HG03025 (cell line): ENCODE results near the gene OSGEP.

Experiments used
- ATAC-seq: cut with Tn5 transposase; IDR thresholded peaks from one replicate; pipeline ENCODE4 v1.9.1; 2021; ENCODE audit warnings: mild to moderate bottlenecking, moderate library complexity; ENCODE audit not compliant: unreplicated experiment, low FRiP score

Gene OSGEP

DNA sequence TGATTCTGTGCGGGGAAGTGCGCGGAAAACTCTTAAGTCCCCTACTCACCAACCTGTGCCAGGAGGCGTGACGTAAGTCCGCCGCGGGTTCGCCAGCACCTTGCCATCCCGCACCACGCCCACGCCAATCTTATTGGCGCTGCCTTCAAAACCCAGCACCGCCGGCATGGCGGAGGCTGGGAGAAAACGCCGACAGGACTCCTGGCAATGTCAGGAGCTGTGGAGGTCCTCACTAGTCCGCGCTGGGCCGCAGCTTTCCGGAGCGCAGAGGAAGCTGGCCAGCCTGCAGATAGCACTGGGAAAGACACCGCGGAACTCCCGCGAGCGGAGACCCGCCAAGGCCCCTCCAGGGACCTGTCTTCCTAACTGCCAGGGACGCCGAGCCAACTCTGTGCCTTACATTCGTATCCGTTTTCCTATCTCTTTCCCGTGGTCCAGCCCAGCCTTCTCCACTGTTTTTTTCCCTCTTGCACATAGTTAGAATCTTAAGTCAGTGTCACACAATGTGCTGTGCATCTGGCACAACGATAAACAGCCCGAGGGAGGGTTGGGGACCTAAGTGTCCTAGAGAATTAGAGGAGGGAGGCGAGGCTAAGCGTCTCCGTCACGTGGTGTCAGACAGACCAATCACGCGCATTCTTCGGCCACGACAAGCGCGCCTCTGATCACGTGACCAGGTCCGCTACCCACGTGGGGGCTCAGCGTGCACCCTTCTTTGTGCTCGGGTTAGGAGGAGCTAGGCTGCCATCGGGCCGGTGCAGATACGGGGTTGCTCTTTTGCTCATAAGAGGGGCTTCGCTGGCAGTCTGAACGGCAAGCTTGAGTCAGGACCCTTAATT, at the start of gene OSGEP, which contains the start of gene APEX1:
Gene OSGEP (minus strand): TSS at position 297 of the 839 bp plus-strand sequence. CDS start 129 bp downstream, at position 168.
Gene APEX1 (plus strand): TSS at position 711 of the 839 bp plus-strand sequence. CDS start 420 bp downstream, outside the sequence.
- ATAC-seq: peak; percentile 89

- no peak for ATAC-seq
Observed at GRCh38 chr14:20503898-20504297, 49.3 kb upstream of the OSGEP start.

DNA sequence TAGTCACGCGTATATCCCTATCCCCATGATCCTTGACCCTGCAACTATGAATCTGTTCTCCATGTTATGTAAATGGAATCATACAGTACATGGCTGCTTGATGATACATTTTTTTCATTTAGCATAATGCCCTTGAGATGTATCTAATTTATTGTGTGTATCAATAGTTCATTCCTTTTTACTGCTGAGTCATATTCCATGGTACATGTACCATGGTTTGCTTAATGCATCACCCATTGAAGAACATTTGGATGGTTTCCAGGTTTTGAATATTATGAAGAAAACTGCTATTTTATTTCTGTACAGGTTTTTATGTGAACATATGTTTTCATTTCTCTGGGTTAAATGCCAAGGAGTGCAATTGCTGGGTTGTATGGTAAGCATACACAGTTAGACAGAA, 46.7 kb upstream of the OSGEP start:
- no peak for ATAC-seq

DNA sequence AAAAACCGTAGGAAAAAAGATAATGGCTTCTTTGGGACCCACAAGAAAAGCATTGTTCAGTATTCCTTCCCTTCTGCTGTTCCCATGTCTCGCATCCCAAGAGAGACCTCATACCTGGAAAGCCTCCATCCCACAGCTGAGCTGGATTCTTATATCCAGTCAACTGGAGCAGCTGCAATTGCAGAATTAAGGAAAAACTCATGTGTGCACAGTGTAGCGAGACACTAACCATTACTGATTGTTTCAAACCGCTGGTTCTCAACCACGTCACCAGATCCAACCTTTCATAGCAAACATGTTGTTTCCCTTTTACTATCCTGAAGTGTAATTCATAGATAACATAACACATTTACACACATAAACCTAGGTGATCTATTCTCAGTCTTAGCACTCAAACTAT, 45.3 kb upstream of the OSGEP start:
- ATAC-seq: no peak

DNA sequence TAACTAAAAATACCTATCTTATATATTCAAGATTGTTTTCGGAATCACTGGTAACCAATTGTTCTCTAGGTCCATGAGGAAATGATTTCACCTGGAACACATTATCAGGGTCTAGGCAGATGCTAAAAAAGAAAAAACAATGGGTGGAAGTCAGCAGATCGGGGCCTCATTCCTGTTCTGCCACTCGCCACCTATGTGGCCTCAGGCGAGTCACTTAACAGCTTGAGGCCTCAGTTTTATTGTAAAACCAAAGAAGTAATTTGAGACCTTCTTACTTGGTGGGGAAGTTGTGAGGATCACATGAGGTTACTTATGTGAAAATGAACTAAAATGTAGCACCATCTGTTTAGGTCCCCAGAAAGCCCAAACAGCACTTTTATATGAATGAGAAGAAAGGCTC, 44.5 kb upstream of the OSGEP start:
- no peak for ATAC-seq

GRCh38 chr14:20498622-20499021, 44.0 kb upstream of the OSGEP start:
- no peak for ATAC-seq

GRCh38 chr14:20494935-20495766, 40.5 kb upstream of the OSGEP start:
- ATAC-seq: no peak

DNA sequence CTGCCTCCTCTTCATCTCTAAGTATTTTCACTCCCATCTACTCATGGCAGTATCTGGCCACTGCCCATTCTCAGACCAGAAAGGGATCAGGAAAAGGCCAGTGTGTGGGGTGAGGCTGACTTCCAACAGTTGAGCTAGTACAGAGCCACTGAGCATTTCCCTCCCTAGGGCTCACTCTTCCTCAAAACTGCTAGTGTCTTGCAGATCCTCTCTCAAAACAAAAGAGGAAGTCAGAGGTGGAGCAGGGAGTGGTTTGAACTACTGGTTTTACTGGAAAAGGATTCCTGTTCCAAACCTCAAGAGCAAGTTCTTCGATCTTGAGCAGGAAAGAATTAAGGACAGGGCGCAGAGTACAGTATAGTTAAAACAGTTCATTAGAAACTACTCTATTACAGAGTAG, 39.0 kb upstream of the OSGEP start:
- ATAC-seq: no peak

- ATAC-seq: no peak
Observed at GRCh38 chr14:20492486-20492885, 37.9 kb upstream of the OSGEP start.

DNA sequence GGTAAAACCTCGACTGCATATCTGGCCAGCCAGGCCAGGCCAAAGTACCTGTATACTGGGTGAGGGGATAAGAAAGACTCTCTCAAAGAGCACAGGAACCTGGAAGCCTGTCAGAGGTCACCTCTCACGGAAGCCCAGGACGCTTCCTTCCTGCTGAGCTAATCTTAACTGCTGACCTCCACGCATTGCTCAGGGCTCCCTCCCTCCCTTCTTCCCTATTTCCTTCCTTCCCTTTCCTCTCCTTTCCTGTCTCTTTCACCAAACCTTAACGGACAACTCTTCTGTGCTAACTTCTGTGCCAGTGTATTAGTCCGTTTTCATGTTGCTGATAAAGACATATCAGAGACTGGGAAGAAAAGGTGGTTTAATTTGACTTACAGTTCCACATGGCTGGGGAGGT, 36.0 kb upstream of the OSGEP start:
- ATAC-seq: no peak

GRCh38 chr14:20489093-20489994, 34.7 kb upstream of the OSGEP start:
- ATAC-seq: no peak

DNA sequence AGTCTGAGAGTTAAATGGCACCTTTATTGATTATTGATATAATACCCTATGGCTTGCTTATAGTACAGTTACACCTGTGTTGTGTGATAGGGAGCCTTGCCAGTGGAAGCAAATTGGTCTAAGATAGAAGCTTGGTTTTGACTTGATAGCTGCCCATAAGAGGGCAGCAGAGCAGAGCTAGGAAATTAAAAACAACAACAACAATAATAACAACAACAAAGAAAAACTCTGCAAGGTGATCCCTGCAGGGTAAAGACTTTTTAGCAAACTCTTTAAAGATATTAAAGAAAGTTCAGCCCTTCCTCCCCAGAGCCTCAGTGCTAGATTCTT, 32.7 kb upstream of the OSGEP start:
- no peak for ATAC-seq

DNA sequence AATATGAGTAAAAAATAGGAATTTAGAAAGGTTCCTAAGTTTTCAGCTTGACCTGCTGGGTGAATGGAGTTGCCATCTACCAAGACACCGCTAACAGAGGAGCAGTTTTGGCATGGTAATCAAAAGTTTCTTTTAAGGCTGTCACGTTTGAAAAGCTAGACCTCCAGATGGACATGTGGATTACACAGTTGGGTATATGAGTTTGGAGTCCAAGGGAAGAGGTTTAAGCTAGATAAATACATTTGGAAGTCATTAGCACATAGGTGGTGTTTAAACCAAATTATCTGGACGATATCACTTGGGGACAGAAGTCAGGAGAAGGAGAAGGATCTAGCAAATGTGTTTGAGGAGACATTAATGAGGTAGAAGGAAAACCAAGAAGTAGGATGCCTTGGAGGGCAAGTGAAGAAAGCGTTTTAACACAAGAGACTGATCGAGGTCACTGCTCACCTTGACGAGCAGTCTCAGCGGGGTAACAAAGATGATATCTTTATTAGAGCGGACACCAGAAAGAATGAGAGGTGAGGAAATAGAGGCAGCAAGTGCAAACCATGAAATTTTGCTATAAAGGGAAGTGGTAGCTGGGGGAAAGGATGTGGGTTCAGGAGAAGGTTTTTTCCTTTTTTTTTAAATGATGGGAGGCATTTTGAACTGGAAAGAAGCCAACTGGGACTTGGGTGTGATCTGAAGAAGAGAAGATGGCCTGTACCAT, 32.2 kb upstream of the OSGEP start:
- no peak for ATAC-seq

GRCh38 chr14:20485900-20486299, 31.3 kb upstream of the OSGEP start:
- ATAC-seq: no peak

GRCh38 chr14:20482382-20482781, 27.8 kb upstream of the OSGEP start:
- no peak for ATAC-seq

- no peak for ATAC-seq
Observed at GRCh38 chr14:20478894-20479293, 24.3 kb upstream of the OSGEP start.

DNA sequence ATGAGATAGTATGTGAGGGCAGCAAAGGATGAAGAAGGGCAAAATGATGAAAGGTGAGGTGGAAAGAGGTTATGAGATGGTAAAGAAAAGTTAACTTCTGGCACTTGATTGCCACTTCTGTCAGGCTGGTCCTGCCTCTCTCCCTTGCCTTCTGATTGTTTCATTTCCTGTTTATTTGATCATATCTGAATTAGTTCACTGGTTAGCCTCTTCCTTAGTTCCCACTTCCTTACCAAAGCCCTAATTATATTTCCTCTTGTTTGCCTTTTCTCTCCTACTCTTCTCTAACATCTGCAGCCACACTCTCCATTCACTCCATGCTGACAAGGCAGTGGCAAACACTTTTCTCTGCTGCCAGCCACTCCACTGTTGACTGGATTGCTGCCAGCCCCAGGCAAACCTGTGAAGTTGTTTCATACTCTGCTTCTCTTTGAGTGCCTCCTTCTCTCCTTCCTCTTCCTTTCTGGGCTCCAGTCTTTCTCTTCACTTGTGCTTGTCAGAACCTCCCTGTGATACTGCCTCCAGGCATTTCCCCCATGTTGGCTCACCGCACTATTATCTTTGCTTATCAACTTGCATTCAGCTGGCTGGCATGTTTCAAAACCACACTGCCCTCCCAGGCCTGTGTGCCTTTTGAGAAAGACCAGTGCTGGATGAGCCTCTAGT, 22.7 kb upstream of the OSGEP start:
- ATAC-seq: no peak

DNA sequence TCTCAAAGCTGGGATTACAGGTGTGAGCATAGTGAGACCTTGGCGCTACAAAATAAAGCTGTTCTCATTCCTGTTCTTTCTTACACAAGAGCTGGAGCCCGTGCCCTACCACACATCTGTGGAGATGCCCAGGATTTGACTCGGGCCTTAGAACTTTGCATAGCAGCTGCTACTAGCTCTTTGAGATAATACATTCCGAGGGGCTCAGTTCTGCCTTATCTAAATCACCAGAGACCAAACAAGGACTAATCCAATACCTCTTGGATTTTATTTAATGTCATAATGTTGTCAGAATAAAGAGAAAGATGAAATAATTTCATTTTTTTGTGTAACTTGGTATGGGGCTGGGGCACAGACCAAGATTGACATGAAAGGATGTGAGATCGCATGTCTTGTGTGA, 22.2 kb upstream of the OSGEP start:
- ATAC-seq: no peak

DNA sequence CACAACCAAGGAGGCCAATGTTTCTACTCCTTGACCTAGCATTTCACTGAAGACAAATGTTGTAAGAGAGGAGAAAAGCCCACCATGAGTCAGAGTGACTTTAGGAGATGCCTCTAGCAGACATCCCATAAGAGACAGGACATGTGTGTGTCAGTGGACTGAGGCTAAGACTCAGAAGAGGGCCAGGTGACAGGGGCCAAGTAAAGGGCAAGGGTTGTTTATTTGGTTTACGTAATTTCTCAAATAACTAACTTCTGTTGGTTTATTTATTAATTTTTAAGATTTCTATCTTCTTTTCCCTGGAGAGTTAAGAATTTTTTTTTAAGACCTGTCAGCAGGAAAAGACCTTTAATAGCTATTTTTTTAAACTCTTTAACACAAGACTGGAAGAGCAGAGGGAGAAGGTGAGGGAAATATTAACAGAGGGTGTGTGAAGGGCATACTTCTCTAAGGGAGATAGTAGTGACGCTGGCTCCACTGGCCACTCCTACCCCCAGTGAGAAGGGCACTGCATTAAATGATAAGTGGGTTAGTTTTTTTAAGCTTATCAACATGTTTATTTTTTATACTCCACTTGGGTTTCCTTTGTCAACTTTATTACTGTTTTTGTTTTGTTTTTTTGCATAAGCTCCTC, 18.0 kb upstream of the OSGEP start:
- no peak for ATAC-seq
